Hepatocyte (in vitro differentiated cells): ENCODE data around the gene RBM33.

Source experiments
- EZH2 ChIP-seq: fragments of 200-600 bp; sonication (generic); IDR thresholded peaks from 2 replicates; pipeline ENCODE4 v1.6.1; 2016; ENCODE audit warnings: antibody characterized with exemption, mild to moderate bottlenecking, borderline replicate concordance
- EZH2phosphoT487 ChIP-seq: fragments of 200-600 bp; sonication (generic); IDR thresholded peaks from one replicate; pipeline ENCODE4 v1.6.1; 2018; ENCODE audit warnings: antibody characterized with exemption, mild to moderate bottlenecking, low read depth, moderate library complexity; ENCODE audit not compliant: unreplicated experiment, severe bottlenecking
- TF ChIP-seq, protein P1 (sequence below): fragments of 200-600 bp; sonication (generic); IDR thresholded peaks from 2 replicates; pipeline ENCODE4 v1.5.1; 2016; ENCODE audit warnings: antibody characterized with exemption, mild to moderate bottlenecking; ENCODE audit not compliant: poor library complexity

DNA sequence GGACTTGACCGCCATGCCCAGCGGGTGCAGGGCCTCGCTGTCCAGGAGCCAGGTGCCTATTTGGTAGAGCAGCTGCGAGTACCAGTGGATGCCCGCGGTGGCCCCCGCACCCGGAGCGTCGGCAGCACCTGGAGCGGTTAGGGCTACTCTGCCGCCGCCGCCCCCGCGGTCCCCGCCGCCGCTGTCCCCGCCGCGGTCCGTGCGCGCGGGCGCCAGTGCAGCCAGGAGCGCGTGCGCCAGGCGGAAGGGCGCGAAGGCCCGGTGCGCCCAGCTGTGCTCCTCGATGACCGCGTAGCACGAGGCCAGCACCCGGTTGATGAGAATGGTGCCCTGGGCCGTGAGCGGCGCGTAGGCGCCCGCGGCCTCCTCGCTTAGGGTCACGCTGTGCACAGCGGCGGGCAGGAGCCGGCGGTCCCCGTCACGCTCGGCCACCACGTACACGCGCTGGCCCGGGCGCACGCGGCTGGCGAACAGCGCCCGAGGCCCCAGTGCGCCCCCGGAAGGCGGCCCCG, 158.5 kb downstream of the RBM33 start:
- TF ChIP-seq, protein P1, sequence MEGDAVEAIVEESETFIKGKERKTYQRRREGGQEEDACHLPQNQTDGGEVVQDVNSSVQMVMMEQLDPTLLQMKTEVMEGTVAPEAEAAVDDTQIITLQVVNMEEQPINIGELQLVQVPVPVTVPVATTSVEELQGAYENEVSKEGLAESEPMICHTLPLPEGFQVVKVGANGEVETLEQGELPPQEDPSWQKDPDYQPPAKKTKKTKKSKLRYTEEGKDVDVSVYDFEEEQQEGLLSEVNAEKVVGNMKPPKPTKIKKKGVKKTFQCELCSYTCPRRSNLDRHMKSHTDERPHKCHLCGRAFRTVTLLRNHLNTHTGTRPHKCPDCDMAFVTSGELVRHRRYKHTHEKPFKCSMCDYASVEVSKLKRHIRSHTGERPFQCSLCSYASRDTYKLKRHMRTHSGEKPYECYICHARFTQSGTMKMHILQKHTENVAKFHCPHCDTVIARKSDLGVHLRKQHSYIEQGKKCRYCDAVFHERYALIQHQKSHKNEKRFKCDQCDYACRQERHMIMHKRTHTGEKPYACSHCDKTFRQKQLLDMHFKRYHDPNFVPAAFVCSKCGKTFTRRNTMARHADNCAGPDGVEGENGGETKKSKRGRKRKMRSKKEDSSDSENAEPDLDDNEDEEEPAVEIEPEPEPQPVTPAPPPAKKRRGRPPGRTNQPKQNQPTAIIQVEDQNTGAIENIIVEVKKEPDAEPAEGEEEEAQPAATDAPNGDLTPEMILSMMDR, result no peak
- TF ChIP-seq EZH2, result no peak
- no peak for TF ChIP-seq EZH2phosphoT487
